GM19328 (cell line): ENCODE measurements around the gene TPK1.
A peak's percentile ranks its signal among the peaks of the same experiment; 100 is the strongest.
"Not testable (repeated sequence)": the region's sequence is repeated elsewhere in the genome, so short reads cannot be mapped to it uniquely, and the experiment has no call there.

Experiments used
- ATAC-seq: cut with Tn5 transposase; IDR thresholded peaks from one replicate; pipeline ENCODE4 v1.9.1; 2021; ENCODE audit warnings: mild to moderate bottlenecking, moderate library complexity; ENCODE audit not compliant: unreplicated experiment

Gene TPK1

GRCh38 chr7:144777889-144778288 is 58.0 kb downstream of the TPK1 start:
- ATAC-seq = not testable (repeated sequence)

DNA sequence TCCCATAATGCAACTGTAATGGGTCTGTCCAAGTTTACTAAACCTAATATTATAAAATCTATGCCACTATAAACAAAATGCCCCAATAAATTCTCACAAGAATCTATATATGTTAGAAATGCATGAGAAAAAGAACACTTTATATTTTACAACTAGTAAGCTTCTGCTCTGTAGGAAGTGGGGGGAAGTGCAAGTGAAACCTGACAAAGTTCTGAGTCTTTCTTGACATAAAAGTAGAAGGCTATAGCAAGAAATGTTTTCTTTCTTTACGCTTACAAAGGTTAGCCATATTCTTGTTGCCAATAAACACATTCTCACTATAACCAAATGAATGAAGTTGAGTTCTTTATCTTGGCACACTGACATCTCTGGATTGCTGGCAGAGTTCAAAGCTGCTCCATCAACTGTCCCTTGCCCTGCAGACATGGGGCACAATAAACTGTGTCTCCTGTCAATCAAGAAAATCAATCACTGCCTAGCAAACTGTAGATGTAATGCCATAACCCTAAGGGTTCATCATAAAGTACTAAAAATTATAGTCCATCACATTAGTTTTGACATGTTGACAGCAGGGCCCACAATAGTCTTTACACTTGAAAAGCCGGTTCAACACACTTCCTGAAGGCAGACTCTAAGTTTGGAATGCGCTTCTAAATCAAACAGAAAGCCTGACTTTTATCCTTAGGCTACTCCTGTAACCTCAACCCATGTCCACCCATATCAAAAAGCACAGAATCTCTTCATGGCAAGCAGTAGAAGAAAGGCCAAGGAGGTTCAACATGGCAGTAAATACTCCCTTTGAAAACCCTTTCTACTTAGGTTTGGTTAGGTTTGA is 58.6 kb downstream of the TPK1 start:
- ATAC-seq = no peak

- ATAC-seq = no peak
Measured at GRCh38 chr7:144776447-144776846, 59.4 kb downstream of the TPK1 start.

DNA sequence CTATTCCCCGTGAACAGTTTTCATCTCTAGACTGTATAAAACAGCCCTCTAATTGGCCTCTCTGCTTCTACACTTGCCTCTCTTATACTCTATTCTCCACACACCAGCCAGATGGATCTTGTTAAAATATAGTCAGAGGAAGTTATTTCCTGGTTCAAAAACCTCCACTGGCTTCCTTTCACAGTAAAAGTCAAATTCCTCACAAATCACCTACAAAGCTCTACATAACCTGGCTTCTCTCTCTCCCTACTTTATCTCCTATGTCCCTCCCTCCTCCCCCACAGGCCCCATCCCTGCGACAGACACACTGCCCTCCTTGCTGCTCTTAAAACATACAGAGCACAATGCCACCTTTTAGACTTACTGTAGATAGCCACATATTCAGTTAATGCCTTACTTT is 60.1 kb downstream of the TPK1 start:
- no peak for ATAC-seq

DNA sequence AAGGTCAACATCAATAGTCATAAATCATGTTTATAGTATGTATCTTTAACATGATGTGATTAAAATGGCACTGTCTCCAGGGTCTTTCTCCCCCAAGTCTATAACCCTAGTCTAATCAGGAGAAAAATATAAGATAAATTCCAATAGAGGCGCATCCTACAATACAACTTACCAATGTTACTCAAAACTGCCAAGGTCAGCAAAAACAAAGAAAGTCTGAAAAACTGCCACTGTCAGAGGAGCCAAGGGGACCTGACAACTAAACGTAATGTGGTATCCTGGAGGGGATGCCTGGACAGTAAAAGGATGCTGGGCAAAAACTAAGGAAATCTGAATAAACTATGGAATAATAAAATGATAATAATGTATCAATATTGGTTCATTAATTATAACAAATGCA is 63.9 kb downstream of the TPK1 start:
- no peak for ATAC-seq

DNA sequence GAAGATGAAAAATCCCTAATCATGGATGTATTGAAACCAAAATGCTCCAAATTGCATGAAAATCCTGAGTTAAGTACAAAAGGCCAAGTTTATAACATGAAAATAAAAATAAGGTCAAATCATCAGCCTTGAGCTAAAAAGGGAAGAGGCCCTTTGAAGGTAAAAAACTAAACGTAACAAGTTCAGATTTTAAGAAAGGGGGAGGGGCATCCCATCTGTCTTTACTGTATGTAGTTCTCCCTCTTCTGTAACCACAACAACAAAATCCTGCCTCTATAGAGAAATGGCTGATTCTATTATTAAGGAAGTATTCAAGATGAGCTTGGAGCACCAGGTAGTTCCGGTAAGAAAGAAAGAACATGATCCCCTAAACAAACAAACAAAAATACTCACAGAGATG is 64.7 kb downstream of the TPK1 start:
- ATAC-seq = no peak

DNA sequence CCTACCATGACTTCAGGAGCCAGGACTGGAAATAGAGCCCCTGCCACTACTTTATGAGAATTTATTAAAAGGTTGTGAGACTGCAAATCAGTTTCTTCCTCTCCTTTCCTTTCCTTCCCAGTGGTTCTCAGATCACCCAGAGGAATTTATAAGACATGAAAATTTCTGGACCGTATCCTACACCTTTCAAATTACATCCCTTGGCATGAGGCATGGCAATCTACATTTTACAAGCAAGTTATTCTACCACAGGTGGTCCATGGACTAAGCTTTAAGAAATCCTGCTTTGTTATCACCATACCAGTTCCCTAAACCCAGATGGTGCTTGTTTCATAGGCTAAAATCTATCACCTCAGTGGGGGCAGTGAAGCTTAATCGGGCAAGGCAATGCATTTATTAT is 66.5 kb downstream of the TPK1 start:
- ATAC-seq = no peak

DNA sequence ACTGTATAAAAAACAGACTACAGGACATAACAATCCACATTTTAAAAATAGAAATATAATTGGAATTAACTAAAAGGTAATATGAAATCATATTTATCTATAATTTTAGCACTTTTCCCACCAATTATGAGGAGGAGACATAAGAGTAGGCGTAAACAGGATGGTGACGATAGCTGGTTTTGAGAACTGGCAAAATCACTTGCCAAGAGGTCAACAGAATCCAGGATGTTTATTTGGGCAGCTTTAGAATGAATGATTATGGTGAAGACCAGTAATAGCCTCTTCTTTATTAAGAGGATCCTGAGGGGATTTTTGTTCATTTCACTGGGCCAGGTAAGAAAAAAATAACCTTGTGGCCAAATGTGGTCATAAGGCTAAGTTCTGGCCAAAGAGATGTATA is 67.2 kb downstream of the TPK1 start:
- no peak for ATAC-seq

DNA sequence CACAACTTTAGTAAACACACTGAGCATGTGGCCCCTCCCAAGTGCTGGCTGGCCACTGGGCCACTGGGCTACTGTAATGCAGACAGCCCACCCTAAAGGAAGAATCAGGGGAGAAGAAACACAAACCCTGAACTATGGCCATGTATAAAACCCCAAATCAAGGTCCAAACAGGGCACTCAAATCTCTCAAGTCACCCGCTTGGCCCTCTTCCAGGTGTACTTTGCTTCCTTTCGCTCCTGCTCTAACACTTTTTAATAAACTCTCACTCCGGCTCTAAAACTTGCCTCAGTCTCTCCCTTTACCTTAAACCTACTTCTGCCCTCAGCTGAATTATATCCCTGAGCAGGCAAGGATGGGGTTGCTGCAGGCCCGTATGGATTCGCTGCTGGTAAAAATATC is 72.6 kb downstream of the TPK1 start:
- no peak for ATAC-seq

DNA sequence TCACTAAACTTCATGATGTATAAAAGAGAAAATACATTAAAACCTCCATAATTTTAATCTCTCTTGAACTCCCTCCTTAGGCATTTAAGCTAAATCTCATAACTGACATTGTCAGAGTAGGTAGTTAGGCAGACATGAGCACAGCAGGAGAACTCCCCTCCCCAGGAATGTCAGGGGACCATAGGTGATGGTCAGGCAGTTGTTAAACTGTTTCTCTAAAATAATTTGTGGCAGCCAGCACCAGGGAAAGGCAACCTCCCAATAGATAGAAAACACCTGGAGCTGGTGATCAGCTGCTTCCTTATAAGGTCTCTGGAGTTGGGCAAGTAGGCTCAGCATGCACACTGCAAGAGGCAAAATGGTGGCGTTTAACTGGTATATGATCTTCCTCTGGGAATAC is 73.0 kb downstream of the TPK1 start:
- ATAC-seq = no peak

- no peak for ATAC-seq
Measured at GRCh38 chr7:144761493-144761892, 74.4 kb downstream of the TPK1 start.

DNA sequence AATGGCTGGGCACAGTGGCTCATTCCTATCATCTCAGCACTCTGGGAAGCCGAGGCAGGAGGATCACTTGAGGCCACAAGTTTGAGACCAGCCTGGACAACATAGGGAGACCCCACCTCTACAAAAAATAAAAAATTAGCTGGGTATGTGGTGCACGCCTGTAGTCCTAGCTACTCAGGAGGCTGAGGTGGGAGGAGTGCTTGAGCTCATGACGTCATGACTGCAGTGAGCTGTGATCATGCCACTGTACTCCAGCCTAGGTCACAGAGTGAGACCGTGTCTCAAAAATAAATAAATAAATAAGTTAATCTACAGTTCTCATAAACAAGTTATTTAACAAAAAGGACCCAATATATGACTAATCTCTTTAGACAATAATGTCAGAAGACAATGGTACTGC is 76.2 kb downstream of the TPK1 start:
- ATAC-seq = no peak

GRCh38 chr7:144747936-144748335 is 87.9 kb downstream of the TPK1 start:
- no peak for ATAC-seq

- ATAC-seq = peak; percentile 87
Measured at GRCh38 chr7:144738708-144739314, 97.0 kb downstream of the TPK1 start.

DNA sequence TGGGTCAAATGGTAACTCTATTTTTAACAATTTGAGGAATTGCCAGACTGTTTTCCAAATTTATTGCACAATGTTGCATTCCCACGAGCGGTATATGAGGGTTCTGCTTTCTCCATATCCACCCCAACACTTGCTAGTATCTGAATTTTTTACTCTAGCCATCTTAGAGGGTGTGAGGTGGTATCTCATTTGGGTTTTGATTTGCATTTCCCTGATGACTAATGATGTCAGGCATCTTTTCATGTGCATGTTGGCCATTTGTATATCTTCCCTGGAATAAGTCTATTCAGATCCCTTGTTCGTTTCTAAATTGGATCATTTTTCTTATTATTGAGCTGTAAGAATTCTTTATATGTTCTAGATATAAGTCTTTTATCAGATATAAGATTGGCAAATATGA is 97.7 kb downstream of the TPK1 start:
- no peak for ATAC-seq

DNA sequence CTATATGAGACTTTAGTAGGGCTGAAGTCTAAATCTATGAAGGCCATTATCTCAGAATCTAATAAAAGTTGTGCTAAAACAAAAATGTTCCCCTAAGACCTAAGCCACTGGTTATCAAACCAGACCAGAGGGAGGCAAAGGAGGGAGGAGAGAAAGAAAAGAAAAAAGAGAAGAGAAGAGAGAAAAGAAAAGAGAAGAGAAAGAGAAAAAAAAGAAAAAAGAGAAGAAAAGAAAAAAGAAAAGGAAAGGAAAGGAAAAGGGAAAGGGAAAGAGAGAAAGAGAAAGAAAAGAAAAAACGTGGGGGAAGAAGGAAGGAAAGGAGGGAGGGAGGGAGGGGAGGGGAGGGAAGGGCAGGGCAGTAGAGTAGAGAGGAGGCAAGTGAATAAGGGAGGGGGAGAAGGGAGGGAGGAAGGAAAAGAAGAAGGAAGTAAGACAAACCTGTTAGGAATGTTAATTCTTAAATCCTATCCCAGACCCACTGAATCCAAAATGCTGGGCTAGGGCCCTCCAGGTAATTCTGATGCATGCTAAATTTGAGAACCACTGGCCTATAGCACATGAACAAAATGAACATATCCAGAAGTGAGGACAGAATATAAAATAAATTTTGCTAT is 98.9 kb downstream of the TPK1 start:
- ATAC-seq = no peak

DNA sequence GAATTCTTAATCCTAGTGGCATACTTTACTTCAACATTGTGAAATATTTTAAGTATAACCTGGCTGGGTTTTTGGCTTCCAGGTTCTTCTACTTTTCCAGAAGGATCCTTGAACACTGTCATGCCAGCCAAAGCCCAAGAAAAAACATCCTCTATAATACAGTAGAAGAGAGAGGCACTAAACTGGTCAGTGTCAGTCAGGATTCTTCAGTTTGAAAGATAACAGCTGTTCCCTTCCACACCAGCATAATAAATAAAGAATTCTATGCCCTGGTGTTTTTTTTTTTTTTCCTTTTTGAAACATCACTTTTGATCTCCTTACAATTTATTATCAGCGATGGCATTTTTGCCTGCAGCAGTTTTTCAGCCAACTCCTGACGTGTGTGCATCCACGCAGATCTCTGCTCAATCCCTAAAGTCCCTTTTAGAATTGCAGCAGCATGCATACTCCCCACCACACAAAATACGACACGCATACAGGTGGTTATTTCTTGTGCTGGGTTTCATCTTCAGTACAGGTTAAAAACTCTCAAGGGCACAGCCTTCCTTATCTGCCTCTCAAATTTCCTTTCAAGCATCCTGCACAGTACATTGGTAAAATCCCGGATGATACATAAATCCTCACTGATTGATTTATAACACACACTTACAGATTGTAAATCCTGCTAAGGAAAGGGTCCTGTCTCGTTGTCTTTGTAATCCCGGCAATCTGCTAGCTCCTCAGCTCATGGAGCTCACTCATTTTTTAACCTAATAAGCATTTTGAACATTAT is 100.2 kb downstream of the TPK1 start:
- ATAC-seq = no peak

DNA sequence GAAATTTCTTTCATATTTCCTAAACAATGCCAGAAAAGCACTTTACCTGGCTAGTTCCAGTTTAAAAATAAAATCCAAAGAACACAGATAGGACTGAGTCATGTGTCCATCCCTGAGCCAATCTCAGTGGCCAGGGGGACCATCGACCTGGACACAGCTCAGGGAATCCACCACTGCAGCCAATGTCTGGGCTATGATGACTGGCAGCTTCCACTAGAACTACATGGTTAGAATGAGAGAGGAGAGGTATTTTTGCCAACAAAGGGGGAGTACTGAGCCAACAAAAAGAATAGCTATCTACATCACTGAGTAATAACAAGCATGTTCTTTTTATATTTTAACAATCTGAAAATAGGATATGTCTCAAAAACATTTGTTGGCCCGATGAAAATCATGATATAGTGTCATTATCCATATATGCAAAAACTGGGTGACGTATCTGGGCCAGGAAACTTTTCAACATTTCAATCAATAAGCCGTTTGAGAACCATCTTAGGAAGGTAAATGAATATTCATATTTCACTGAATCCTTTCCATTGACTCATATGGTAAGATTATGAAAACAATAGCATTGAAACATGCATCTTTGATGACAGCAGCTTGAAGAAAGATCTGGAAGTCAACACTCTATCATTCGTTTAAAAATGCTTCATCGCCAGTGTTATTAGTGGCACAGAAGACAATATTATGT is 104.0 kb downstream of the TPK1 start:
- no peak for ATAC-seq

GRCh38 chr7:144730224-144730623 is 105.6 kb downstream of the TPK1 start:
- ATAC-seq = no peak

DNA sequence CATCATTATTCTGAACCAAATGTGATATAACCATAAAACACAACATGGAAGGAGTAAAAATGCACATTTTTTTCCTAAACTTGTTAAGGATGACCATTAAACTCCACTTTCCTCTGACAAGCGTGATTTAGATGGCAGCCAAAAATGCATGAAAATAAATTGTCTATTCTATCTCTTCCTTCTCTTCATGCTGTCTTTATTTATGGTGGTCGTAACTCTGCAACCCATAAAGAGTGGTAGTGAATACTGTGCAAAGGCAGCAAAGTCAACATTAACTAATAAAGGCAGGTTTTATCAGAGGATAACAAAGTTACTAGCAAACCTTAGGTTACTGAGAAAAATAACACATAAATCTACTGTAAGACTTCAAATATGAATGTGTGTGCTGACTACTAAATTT is 106.6 kb downstream of the TPK1 start:
- ATAC-seq = no peak

DNA sequence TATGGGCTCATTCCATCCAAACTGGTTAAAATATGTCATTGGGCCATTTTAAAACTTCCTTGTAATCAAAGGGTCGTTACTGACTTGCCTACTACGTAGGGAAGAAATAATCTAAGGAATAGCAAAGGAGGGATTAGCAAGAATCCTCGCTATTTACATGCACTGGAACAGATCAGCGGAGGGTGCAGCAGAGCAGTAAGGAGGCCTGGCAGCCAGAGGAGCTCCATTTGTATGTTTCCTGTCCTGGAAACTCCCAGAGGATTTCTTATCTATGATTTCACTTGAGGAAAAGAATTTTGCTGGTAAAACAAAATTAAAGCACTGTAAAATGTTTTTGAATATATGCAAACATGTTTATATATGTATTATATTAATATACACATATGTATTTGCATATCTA is 107.3 kb downstream of the TPK1 start:
- no peak for ATAC-seq
